Loucy (cell line): Measurements from ENCODE around the gene CR2.

Experiments used
- H2AFZ ChIP-seq: fragments of 200-600 bp; sonication (generic); 2 replicates; pipeline ENCODE4 v1.6.0; 2016; ENCODE audit warnings: antibody characterized with exemption, mild to moderate bottlenecking, low read length, moderate library complexity
- H3F3A ChIP-seq: fragments of 200-600 bp; 2 replicates; pipeline ENCODE4 v1.6.0; 2016; ENCODE audit warnings: antibody characterized with exemption, low read depth, mild to moderate bottlenecking
- H3K27me3 ChIP-seq: fragments of 200-600 bp; sonication (generic); 2 replicates; pipeline ENCODE4 v1.6.1; 2014; ENCODE audit warnings: low read length, mild to moderate bottlenecking; ENCODE audit not compliant: insufficient read depth, poor library complexity, severe bottlenecking
- H3K36me3 ChIP-seq: fragments of 200-600 bp; sonication (generic); 2 replicates; pipeline ENCODE4 v1.6.1; 2016; ENCODE audit warnings: low read length; ENCODE audit not compliant: insufficient read depth
- H3K4me1 ChIP-seq: fragments of 200-600 bp; sonication (generic); 2 replicates; pipeline ENCODE4 v1.5.1; 2014; ENCODE audit warnings: low read length, mild to moderate bottlenecking; ENCODE audit not compliant: insufficient read depth, poor library complexity, severe bottlenecking
- H3K4me2 ChIP-seq: fragments of 200-600 bp; sonication (generic); 2 replicates; pipeline ENCODE4 v1.6.0; 2014; ENCODE audit warnings: antibody characterized with exemption, low read length, low read depth, mild to moderate bottlenecking; ENCODE audit not compliant: poor library complexity, severe bottlenecking
- H3K4me3 ChIP-seq: fragments of 200-600 bp; sonication (generic); 2 replicates; pipeline ENCODE4 v1.5.1; 2014; ENCODE audit warnings: low read length, mild to moderate bottlenecking, mixed read lengths; ENCODE audit not compliant: poor library complexity, severe bottlenecking
- H3K79me2 ChIP-seq: fragments of 200-600 bp; sonication (generic); 2 replicates; pipeline ENCODE4 v1.6.1; 2014; ENCODE audit warnings: low read length; ENCODE audit not compliant: insufficient read depth
- H3K9ac ChIP-seq: fragments of 200-600 bp; sonication (generic); 2 replicates; pipeline ENCODE4 v1.6.0; 2014; ENCODE audit warnings: mild to moderate bottlenecking, low read depth, low read length, moderate library complexity; ENCODE audit not compliant: poor library complexity, severe bottlenecking
- H3K9me2 ChIP-seq: fragments of 200-600 bp; sonication (generic); replicated peaks from 2 replicates; pipeline ENCODE4 v1.6.1; 2016; ENCODE audit warnings: low read depth, low read length, mixed read lengths
- H3K9me3 ChIP-seq: fragments of 200-600 bp; sonication (generic); 2 replicates; pipeline ENCODE4 v1.6.1; 2014; ENCODE audit warnings: mild to moderate bottlenecking, antibody characterized with exemption, low read length, low read depth; ENCODE audit not compliant: insufficient read depth
- H4K20me1 ChIP-seq: fragments of 200-600 bp; sonication (generic); 2 replicates; pipeline ENCODE4 v1.6.0; 2014; ENCODE audit warnings: antibody characterized with exemption, low read length, mild to moderate bottlenecking; ENCODE audit not compliant: insufficient read depth, poor library complexity, severe bottlenecking
- CTCF ChIP-seq: fragments of 200-600 bp; sonication (generic); conservative IDR thresholded peaks from 2 replicates; pipeline ENCODE4 v1.5.1; 2014; ENCODE audit warnings: mild to moderate bottlenecking, antibody characterized with exemption, low read length
- EZH2phosphoT487 ChIP-seq: fragments of 200-600 bp; IDR thresholded peaks from 2 replicates; pipeline ENCODE4 v1.6.1; 2018; ENCODE audit warnings: antibody characterized with exemption, mild to moderate bottlenecking, moderate library complexity, borderline replicate concordance

CR2 gene

GRCh38 chr1:207504438-207504837 is 50.3 kb downstream of the CR2 start:
- Histone ChIP-seq H3K9me2 (no peaks in the 10 kb centered on the region), H3K9ac (no peak overlapping the region), H3K9me3 (no peaks in the 10 kb centered on the region), H4K20me1 (no peaks in the 10 kb centered on the region), H3K79me2 (no peaks in the 10 kb centered on the region), H3K36me3 (no peaks in the 10 kb centered on the region), H2AFZ (no peak overlapping the region), H3K4me2 (no peak overlapping the region), H3K27me3 (peaks cover 4% of the 10 kb centered on the region), H3K4me1 (no peaks in the 10 kb centered on the region), H3F3A (no peaks in the 10 kb centered on the region), H3K4me3 (no peak overlapping the region)
- TF ChIP-seq CTCF (no peak), EZH2phosphoT487 (no peak)

GRCh38 chr1:207510444-207510843 is 56.3 kb downstream of the CR2 start:
- Histone ChIP-seq H2AFZ (no peak overlapping the region), H3K4me3 (no peak overlapping the region), H3K4me1 (no peaks in the 10 kb centered on the region), H3K36me3 (no peaks in the 10 kb centered on the region), H3K9ac (no peak overlapping the region), H3F3A (no peaks in the 10 kb centered on the region), H3K4me2 (no peak overlapping the region), H3K9me2 (no peaks in the 10 kb centered on the region), H3K79me2 (no peaks in the 10 kb centered on the region), H3K27me3 (no peaks in the 10 kb centered on the region), H3K9me3 (no peaks in the 10 kb centered on the region), H4K20me1 (no peaks in the 10 kb centered on the region)
- TF ChIP-seq EZH2phosphoT487 (no peak), CTCF (no peak)

GRCh38 chr1:207514890-207515289 is 60.8 kb downstream of the CR2 start:
- no peaks in the 10 kb centered on the region for H4K20me1 ChIP-seq
- TF ChIP-seq EZH2phosphoT487: no peak
- no peak for TF ChIP-seq CTCF
- no peaks in the 10 kb centered on the region for H3K4me1 ChIP-seq
- H3K9me3 ChIP-seq: peaks cover 3% of the 10 kb centered on the region; the same call in 1 of the 2 replicates
- H3K4me3 ChIP-seq: no peak overlapping the region
- no peaks in the 10 kb centered on the region for H3K79me2 ChIP-seq
- H3K9ac ChIP-seq: no peak overlapping the region
- H2AFZ ChIP-seq: no peak overlapping the region
- H3F3A ChIP-seq: no peaks in the 10 kb centered on the region
- no peaks in the 10 kb centered on the region for H3K9me2 ChIP-seq
- H3K27me3 ChIP-seq: no peaks in the 10 kb centered on the region
- no peaks in the 10 kb centered on the region for H3K36me3 ChIP-seq
- H3K4me2 ChIP-seq: no peak overlapping the region
